SK-N-MC (cell line): ENCODE results near the gene CPOX.

ENCODE experiments used
- DNase-seq: peaks from one replicate; pipeline ENCODE4 v3.0.0-alpha.2; 2011; ENCODE audit warnings: low read depth, low spot score
- H3K27ac ChIP-seq: fragments of 200-600 bp; sonication (generic); 2 replicates; pipeline ENCODE4 v1.5.1; 2016; ENCODE audit warnings: mixed run types
- H3K36me3 ChIP-seq: fragments of 200-600 bp; sonication (generic); 2 replicates; pipeline ENCODE4 v1.6.1; 2017; ENCODE audit warnings: antibody characterized with exemption, low read length, mixed read lengths; ENCODE audit not compliant: insufficient read depth
- H3K4me3 ChIP-seq: fragments of 200-600 bp; sonication (generic); 2 replicates; pipeline ENCODE4 v1.5.1; 2016
- H3K9ac ChIP-seq: fragments of 200-600 bp; sonication (generic); 2 replicates; pipeline ENCODE4 v1.8.0; 2017; ENCODE audit warnings: mixed run types, mixed read lengths; ENCODE audit not compliant: insufficient read length
- H3K9me3 ChIP-seq: fragments of 200-600 bp; sonication (generic); 2 replicates; pipeline ENCODE4 v1.6.1; 2017; ENCODE audit warnings: low read depth, mild to moderate bottlenecking, antibody characterized with exemption, low read length, moderate library complexity, mixed read lengths
- EZH2 ChIP-seq: fragments of 200-600 bp; sonication (generic); IDR thresholded peaks from one replicate; pipeline ENCODE4 v1.6.1; 2017; ENCODE audit warnings: antibody characterized with exemption
- FOXP2 ChIP-seq: optimal IDR thresholded peaks from 2 replicates; pipeline ENCODE3; 2011; ENCODE audit warnings: mild to moderate bottlenecking, moderate library complexity; ENCODE audit not compliant: insufficient read depth; ENCODE audit errors: extremely low read length, control extremely low read depth
- POLR2AphosphoS5 ChIP-seq: IDR thresholded peaks from 2 replicates; pipeline ENCODE4 v1.6.1; 2012; ENCODE audit warnings: mild to moderate bottlenecking, low read depth, low read length, borderline replicate concordance

Gene CPOX

DNA sequence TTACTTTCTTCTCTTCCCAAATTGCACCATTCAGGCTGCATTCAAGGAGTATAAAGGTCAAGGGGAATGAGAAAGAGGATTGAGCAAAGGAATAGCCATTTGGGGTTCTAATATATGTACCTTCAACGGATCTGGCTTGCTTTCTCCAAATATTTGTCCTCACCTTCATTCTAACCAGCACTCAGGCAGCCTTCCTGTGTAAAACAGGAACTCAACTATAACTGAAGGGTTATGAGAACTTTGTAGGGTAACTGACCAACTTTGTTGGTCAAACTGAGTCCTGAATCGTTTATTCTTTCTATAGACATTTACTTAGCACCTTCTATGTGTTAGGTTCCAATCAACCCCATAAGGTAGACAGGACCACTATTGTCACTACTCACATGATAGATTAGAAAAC, 5.1 kb upstream of the CPOX start:
- TF ChIP-seq EZH2: no peak
- TF ChIP-seq FOXP2: no peak
- no peak for TF ChIP-seq POLR2AphosphoS5
- DNase-seq: no peak
- no peak overlapping the region for H3K9ac ChIP-seq
- H3K27ac ChIP-seq: no peak overlapping the region
- no peak overlapping the region for H3K4me3 ChIP-seq
- H3K9me3 ChIP-seq: no peaks in the 10 kb centered on the region
- H3K36me3 ChIP-seq: no peaks in the 10 kb centered on the region

DNA sequence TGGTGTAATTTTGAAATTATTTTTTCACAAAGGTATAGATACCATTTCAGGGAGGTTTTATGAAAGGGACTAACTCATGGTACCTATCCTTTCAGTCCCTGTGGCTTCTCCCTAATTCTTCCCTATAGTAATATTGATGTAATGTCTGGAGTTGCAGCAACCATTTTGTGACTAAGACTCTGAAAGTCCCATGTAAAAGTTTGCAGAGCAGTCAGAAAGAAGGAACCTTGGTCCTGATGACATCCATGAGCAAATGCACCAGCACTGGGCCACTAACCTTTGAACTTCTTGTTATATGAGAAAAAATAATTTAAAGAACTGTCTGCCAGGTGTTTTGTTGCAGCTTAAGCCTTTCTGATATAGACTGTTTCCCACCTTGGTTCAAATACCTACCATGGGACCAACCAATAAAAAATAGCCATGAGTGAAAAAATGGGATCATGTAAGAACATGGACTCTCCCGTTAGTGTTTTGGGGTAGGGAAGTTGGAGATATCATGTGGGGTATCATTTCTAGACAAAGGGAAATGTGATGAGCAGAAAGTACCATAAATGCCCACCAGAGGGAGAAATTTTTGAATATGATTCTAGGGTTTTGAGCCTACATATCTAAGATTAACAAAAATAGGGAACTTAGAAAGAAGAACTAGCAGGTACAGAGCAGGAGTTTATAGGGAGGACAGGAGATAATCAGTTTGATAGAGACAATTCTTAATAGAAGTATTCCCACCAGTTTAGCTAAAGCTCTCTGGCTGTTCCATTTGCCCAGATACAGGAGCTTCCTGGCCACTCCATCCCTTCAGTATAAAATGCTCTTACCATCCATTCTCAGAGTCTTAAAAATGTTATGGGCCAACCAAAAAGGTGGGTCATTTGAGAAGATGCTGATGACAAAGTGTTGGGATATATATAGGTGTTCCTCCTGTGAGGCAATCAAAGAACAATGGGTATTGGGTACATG, 3.4 kb upstream of the CPOX start:
- DNase-seq: peak; percentile 34
- H3K4me3 ChIP-seq: no peak overlapping the region
- no peaks in the 10 kb centered on the region for H3K9me3 ChIP-seq
- H3K9ac ChIP-seq: no peak overlapping the region
- no peaks in the 10 kb centered on the region for H3K36me3 ChIP-seq
- H3K27ac ChIP-seq: no peak overlapping the region
- TF ChIP-seq EZH2 (no peak), FOXP2 (no peak), POLR2AphosphoS5 (no peak)

- Histone ChIP-seq H3K27ac (no peak overlapping the region), H3K36me3 (no peaks in the 10 kb centered on the region), H3K9ac (no peak overlapping the region), H3K4me3 (no peak overlapping the region), H3K9me3 (no peaks in the 10 kb centered on the region)
- no peak for DNase-seq
- no peak for TF ChIP-seq FOXP2
- TF ChIP-seq EZH2: no peak
- TF ChIP-seq POLR2AphosphoS5: no peak
These were observed 2.7 kb upstream of the CPOX start for GRCh38 chr3:98596087-98596486.

GRCh38 chr3:98594628-98595324, 1.4 kb upstream of the CPOX start:
- no peak for DNase-seq
- H3K4me3 ChIP-seq: no peak overlapping the region
- no peak overlapping the region for H3K9ac ChIP-seq
- H3K36me3 ChIP-seq: peaks cover 6% of the 10 kb centered on the region; the same call in 1 of the 2 replicates
- TF ChIP-seq FOXP2 (no peak), POLR2AphosphoS5 (no peak), EZH2 (no peak)
- H3K9me3 ChIP-seq: no peaks in the 10 kb centered on the region
- H3K27ac ChIP-seq: no peak overlapping the region

DNA sequence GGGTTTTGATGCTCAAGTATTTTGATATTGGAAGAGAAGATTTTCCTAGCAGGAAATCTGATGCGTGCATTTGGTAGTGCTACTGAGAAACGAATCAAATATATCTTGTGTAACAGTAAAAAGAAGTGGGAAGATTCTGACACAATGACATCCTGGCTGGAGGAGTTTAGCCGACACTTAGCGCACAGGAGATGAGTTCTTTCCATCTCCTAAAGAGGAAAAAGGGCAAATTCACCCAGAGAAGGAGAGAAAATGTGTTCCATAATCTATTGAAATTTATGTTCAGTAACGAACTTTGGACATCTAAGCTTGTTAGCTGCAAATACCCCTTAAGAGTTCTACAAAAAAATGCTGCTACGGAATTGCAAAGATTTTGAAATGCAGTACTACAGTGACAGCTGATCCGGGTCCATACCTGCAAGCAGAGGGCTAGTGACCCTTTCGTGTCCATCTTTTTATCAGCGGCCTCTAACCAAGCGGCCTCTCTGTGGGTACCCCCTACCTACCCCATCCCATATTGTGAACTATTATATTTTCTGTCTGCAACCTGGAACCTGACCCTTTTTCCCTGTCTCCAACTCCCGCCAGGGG, 971 bp downstream of the CPOX start:
- H3K27ac ChIP-seq: no peak overlapping the region
- H3K4me3 ChIP-seq: peak overlapping the region; percentile 92
- TF ChIP-seq FOXP2 (no peak), POLR2AphosphoS5 (no peak), EZH2 (no peak)
- DNase-seq: no peak
- H3K36me3 ChIP-seq: peaks cover 12% of the 10 kb centered on the region; the same call in 1 of the 2 replicates
- H3K9ac ChIP-seq: peak overlapping the region; percentile 73
- no peaks in the 10 kb centered on the region for H3K9me3 ChIP-seq

DNA sequence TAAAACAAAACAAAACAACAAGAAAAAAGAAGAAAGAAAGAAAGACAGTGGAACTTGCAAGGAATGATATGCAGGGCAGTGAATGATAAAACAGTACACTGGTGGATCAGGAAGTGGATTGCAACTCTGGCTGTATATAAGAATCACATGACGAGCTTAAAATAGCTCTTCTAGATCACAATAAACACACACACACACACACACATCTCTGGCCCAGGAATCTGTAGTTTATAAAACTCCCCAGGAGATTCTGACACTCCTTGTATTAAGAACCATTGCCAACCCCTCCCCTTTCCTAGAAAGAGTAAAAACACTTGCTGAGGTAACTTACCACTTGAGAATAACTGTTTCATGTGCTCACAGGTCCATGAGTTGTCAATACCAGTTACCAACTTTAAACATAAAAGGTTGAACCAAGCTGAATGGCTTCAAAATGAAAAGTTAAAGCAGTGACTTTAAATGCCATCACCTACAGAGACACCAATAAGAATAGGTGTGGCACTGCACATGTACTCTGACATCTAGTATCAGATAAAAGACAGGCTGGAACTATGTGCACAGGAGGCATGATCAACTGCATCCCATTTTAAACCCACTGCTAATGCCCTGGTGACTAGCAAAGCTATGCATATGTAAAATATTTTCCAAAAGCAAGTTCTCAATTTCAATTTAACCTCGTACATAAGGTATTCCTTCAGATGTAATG, 3.9 kb downstream of the CPOX start:
- no peak overlapping the region for H3K4me3 ChIP-seq
- H3K9me3 ChIP-seq: no peaks in the 10 kb centered on the region
- no peak overlapping the region for H3K9ac ChIP-seq
- no peak for DNase-seq
- H3K36me3 ChIP-seq: peaks cover 14% of the 10 kb centered on the region; the same call in 1 of the 2 replicates
- TF ChIP-seq EZH2 (no peak), FOXP2 (no peak), POLR2AphosphoS5 (no peak)
- no peak overlapping the region for H3K27ac ChIP-seq

- Histone ChIP-seq H3K36me3 (peaks cover 16% of the 10 kb centered on the region; the same call in 1 of the 2 replicates), H3K4me3 (no peak overlapping the region), H3K27ac (no peak overlapping the region), H3K9me3 (no peaks in the 10 kb centered on the region), H3K9ac (no peak overlapping the region)
- no peak for DNase-seq
- TF ChIP-seq EZH2 (no peak), FOXP2 (no peak), POLR2AphosphoS5 (no peak)
These were observed 5.3 kb downstream of the CPOX start for GRCh38 chr3:98588065-98588464.
